RWPE1 (cell line): ENCODE results near the gene BCL6B.
A peak's percentile ranks its signal among the peaks of the same experiment; 100 is the strongest.
"Not testable (repeated sequence)": the region's sequence is repeated elsewhere in the genome, so short reads cannot be mapped to it uniquely, and the experiment has no call there.

Experiments
- CTCF ChIA-PET: fragments of 350-600 bp; sonication (Branson Sonifier 250); formaldehyde crosslinking; extraction: SDS; loops from one replicate; lab custom pipeline; 2021; lab: Yijun Ruan, JAX
- POLR2A ChIA-PET: fragments of 400-600 bp; formaldehyde crosslinking; extraction: SDS; loops from one replicate; lab custom pipeline; 2020; ENCODE audit warnings: antibody characterized with exemption; ENCODE audit not compliant: low non-redundant PET; lab: Yijun Ruan, JAX
- DNase-seq: peaks from one replicate; pipeline ENCODE4 v3.0.0; 2012; ENCODE audit warnings: low spot score
- H3K27ac ChIP-seq: fragments of 450-650 bp; 2 replicates; pipeline ENCODE4 v1.5.1; 2017
- CTCF ChIP-seq: fragments of 450-650 bp; conservative IDR thresholded peaks from 2 replicates; pipeline ENCODE4 v1.5.1; 2017; ENCODE audit warnings: low read depth, mild to moderate bottlenecking

The BCL6B gene

GRCh38 chr17:7022781-7023571 is at the start of gene BCL6B:
Gene BCL6B (plus strand): TSS chr17:7023050. CDS start chr17:7023672, 622 bp downstream.
- H3K27ac ChIP-seq, result peak within 1 kb of the TSS; percentile 48
- POLR2A ChIA-PET, result no interaction called here

GRCh38 chr17:6979440-6979839 is 43.4 kb upstream of the BCL6B start:
- CTCF ChIA-PET, result interaction anchor here (0.6 kb wide), 1 partner anchor 461 kb away, joined by 3 read pairs; no protein-coding TSS in a partner anchor
- POLR2A ChIA-PET, DNase-seq, H3K27ac ChIP-seq: not testable (repeated sequence)

More at GRCh38 chr17:7022781-7023571, at the start of gene BCL6B:
- CTCF ChIA-PET, result interaction anchor here (0.6 to 1.5 kb wide), 6 partner anchors 12 to 534 kb away, joined by 3 to 6 read pairs (median 4); partner anchors contain the start of gene SLC16A13
- DNase-seq, result no peak
- no peak for TF ChIP-seq CTCF

GRCh38 chr17:6981426-6981825 is 41.4 kb upstream of the BCL6B start:
- TF ChIP-seq CTCF, result no peak
- ChIA-PET POLR2A (no interaction called here), CTCF (no interaction called here)
- no peak overlapping the region for H3K27ac ChIP-seq
- no peak for DNase-seq

GRCh38 chr17:6985266-6985665 is 37.6 kb upstream of the BCL6B start:
- TF ChIP-seq CTCF, result no peak
- POLR2A ChIA-PET, result interaction anchor here (0.7 kb wide), 1 partner anchor 235 kb away, joined by 3 read pairs; no protein-coding TSS in a partner anchor

GRCh38 chr17:6986676-6987075 is 36.2 kb upstream of the BCL6B start:
- no peak overlapping the region for H3K27ac ChIP-seq
- no peak for TF ChIP-seq CTCF
- POLR2A ChIA-PET, result no interaction called here
- no peak for DNase-seq
- CTCF ChIA-PET, result no interaction called here

More at GRCh38 chr17:6985266-6985665, 37.6 kb upstream of the BCL6B start:
- no peak for DNase-seq
- CTCF ChIA-PET, result interaction anchor here (0.7 kb wide), 2 partner anchors 27 to 319 kb away, joined by 3 to 5 read pairs; no protein-coding TSS in a partner anchor
- no peak overlapping the region for H3K27ac ChIP-seq

- ChIA-PET POLR2A (no interaction called here), CTCF (interaction anchor here (2.5 kb wide), 1 partner anchor 79 kb away, joined by 8 read pairs; no protein-coding TSS in a partner anchor)
- no peak overlapping the region for H3K27ac ChIP-seq
- TF ChIP-seq CTCF, result no peak
- DNase-seq, result no peak
Measured at GRCh38 chr17:6989779-6990178, 33.1 kb upstream of the BCL6B start.

GRCh38 chr17:6993613-6994056 is 29.2 kb upstream of the BCL6B start:
- CTCF ChIA-PET, result interaction anchor here (0.5 to 1.7 kb wide), 3 partner anchors 11 to 1287 kb away, joined by 3 to 5 read pairs (median 3); no protein-coding TSS in a partner anchor

More at GRCh38 chr17:6993613-6994056, 29.2 kb upstream of the BCL6B start:
- H3K27ac ChIP-seq, POLR2A ChIA-PET, DNase-seq: not testable (repeated sequence)
